ENCODE measurements around the gene APAF1.

- TF ChIP-seq POLR2A (IDR thresholded peaks at IDR 0.05; ENCODE audit: low read depth, low read length) (no peak), SIN3A (IDR thresholded peaks at IDR 0.05; ENCODE audit: low read depth, low read length) (no peak), LARP7 (IDR thresholded peaks at IDR 0.05) (no peak), NFYB (IDR thresholded peaks at IDR 0.05; ENCODE audit: insufficient read depth, low read depth, low read length) (no peak), REST (IDR thresholded peaks at IDR 0.05; ENCODE audit: low read depth, low read length) (no peak), EZH2 (IDR thresholded peaks at IDR 0.05; ENCODE audit: borderline replicate concordance, control insufficient read depth, low read depth, low read length) (no peak), ZNF274 (IDR thresholded peaks at IDR 0.05; ENCODE audit: insufficient read depth, insufficient read length) (no peak), IRF3 (IDR thresholded peaks at IDR 0.05) (no peak)
Measured at GRCh38 chr12:98737322-98737712, 92.2 kb downstream of the APAF1 start.
